ENCODE data around the gene SSBP4. TPM values are rescaled to one million over a fixed set of nuclear protein-coding genes. Genes with fewer than 3 reads are reported as not detected.
"Not testable (repeated sequence)": the region's sequence is repeated elsewhere in the genome, so short reads cannot be mapped to it uniquely, and the experiment has no call there.

The SSBP4 gene
- total RNA-seq, 1 experiment from 2014 or later = 272 TPM

DNA sequence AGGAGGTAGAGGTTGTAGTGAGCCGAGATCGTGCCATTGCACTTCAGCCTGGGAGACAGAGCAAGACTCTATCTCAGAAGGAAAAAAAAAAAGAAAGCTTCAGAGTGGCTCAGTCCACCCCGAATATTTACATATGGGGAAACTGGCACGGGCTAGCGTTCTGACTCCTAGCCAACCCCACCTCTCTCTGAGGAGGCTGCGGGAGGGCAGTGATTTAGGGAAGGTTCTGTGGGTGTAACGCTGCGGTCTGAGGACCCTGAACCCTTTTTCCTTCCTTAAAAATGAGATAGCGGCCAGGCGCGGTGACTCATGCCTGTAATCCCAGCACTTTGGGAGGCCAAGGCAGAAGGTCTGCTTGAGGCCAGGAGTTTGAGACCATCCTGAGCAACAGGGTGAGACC is 26.8 kb upstream of the SSBP4 start:
- no peak for DNase-seq (ENCODE audit: low spot score)
- in situ Hi-C loops (cut with HindIII; ENCODE audit: low sequenced_read_pairs) = no loop called here

- in situ Hi-C loops (cut with HindIII; ENCODE audit: low sequenced_read_pairs) = no loop called here
- no peak for DNase-seq (ENCODE audit: low spot score)
Measured at GRCh38 chr19:18392926-18393325, 26.3 kb upstream of the SSBP4 start.

DNA sequence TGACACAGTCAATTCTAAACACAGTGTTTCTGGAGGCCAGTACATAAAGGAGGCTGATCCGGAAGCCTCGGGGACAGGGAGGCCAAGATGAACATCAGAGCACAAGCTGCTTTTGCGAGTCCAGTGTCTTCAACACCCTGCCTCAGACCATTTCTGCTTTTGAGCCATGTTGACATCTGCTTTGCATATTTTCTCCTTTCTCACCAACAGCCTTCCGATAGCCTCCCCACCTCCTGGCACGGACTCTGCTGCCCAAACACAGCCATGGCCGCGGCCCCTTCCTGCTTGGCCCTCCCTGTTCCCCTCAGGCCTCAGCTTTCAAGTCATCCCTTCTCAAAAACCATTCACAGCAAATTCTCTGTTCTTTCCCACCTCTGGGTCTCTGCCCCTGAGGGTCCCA is 25.4 kb upstream of the SSBP4 start:
- in situ Hi-C loops (cut with HindIII; ENCODE audit: low sequenced_read_pairs) = no loop called here
- DNase-seq (ENCODE audit: low spot score) = no peak

GRCh38 chr19:18396471-18397241 is 22.5 kb upstream of the SSBP4 start:
- in situ Hi-C loops (cut with HindIII; ENCODE audit: low sequenced_read_pairs) = no loop called here
- DNase-seq (ENCODE audit: low spot score) = no peak

DNA sequence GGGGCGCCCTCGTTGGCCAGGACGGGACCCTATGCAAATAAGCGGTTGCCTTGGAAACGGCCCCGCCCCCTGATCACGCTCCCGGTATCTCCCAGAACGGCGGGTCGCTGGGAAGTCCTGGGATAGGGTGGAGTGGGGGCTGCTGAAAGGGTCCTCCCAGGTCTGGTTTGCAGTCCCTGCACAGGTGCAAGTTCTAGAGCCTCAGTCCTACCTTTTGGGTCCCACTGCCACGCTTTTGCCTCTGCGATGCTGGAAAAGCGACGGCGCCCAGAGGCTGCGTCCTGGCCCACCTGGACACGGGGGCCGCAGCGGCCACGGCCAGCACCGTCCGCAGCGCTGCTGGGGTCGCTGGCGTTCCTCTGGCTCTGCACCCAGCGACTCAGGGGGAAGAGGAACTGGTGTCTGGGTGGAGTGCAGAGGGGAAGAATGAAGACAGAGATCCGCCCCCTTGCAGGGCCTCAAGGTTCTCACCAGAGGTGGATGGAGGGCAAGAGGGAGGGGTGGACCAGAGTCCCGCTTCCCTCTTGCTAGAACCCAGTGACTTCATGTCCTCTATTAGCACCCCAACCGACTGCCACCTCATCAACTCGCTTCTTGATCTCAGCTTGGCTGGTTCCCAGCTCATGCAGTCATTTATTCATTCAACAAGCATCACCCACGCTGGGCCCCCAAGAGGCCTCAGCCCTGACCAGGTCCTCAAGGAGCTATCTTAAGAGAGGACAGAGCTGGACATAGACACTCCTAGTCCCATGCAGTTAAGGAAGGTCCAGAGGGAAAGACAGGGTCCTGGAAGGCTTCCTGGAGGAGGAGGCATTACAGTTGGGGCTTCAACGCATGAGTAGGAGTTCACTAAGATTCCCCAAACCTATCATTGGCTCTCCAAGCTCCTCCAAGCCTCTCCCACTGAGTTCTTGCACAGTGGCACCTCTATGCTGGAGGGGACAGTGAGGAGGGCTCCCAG is 21.7 kb upstream of the SSBP4 start, which contains the start of gene LRRC25:
Gene LRRC25 (minus strand): TSS at position 381 of the 961 bp plus-strand sequence. CDS start 659 bp downstream, outside the sequence.
- no peak for DNase-seq (ENCODE audit: low spot score)
- in situ Hi-C loops (cut with HindIII; ENCODE audit: low sequenced_read_pairs) = no loop called here

DNA sequence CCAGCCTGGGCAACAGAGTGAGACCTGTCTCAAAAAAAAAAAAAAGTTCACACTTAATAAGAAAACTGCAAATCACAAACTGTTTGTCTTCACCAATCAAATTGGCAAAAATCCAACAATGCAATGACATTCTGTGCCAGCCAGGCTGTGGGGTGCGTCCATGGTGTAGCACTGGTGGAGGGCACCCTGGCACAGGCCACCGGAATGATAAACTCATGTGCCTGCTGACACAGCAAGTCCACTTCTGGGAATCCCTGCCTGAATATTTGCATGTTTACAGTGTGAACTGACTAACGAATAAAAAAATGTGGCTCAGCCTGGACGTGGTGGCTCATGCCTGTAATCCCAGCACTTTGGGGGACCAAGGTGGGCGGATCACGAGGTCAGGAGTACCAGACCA is 20.2 kb upstream of the SSBP4 start:
- in situ Hi-C loops (cut with HindIII; ENCODE audit: low sequenced_read_pairs) = no loop called here
- no peak for DNase-seq (ENCODE audit: low spot score)

DNA sequence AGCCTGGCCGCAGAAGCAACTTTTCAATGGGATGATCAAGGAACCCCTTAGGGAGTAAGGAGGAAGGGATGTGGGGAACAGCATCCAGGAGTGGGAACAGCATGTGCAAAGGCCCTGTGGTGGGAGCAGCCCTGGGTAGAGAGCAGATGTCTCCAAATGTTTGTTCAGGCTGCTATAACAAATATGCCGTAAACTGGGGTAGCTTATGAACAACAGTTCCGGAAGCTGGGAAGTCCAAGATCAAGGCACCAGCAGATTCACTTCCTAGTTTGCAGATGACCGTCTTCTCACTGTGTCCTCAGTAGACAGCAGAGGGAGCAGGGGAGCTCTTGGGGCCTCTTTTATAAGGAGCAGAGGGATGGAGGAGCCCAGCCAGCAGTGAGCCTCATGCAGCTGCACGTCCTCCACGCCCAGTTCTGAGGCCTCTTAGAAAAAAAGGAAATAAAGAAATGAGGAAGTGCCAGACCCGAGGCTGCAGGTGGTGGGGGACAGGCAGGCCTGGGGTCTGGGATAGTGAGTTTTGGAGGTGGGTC is 17.6 kb upstream of the SSBP4 start:
- in situ Hi-C loops (cut with HindIII; ENCODE audit: low sequenced_read_pairs) = no loop called here
- DNase-seq (ENCODE audit: low spot score) = no peak

DNA sequence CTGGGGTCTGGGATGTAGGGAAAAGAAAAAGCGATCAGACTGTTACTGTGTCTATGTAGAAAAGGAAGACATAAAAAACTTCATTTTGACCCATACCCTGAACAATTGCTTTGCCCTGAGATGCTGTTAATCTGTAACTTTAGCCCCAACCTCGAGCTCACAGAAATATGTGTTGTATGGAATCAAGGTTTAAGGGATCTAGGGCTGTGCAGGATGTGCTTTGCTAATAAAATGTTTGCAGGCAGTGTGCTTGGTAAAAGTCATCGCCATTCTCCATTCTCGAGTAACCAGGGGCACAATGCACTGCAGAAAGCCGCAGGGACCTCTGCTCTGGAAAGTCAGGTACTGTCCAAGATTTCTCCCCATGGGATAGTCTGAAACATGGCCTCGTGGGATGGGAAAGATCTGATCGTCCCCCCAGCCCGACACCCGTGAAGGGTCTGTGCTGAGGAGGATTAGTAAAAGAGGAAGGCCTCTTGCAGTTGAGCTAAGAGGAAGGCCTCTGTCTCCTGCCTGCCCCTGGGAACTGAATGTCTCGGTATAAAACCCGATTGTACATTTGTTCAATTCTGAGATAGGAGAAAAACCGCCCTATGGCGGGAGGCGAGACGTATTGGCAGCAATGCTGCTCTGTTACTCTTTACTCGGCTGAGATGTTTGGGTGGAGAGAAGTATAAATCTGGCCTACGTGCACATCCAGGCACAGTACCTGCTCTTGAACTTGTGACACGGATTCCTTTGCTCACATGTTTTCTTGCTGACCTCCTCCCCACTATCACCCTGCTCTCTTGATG is 16.5 kb upstream of the SSBP4 start:
- in situ Hi-C loops (cut with HindIII; ENCODE audit: low sequenced_read_pairs); DNase-seq (ENCODE audit: low spot score): not testable (repeated sequence)

DNA sequence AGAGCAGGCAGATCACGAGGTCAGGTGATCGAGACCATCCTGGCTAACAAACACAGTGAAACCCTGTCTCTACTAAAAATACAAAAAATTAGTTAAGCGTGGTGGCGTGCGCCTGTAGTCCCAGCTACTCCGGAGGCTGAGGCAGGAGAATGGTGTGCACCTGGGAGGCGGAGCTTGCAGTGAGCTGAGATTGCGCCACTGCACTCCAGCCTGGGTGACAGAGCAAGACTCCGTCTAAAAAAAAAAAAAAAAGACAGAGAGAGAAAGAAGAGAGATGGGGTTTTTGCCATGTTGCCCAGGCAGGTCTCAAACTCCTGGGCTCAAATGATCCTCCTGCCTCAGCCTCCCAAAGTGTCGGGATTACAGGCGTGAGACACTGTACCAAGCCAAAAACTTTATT is 13.4 kb upstream of the SSBP4 start:
- DNase-seq (ENCODE audit: low spot score); in situ Hi-C loops (cut with HindIII; ENCODE audit: low sequenced_read_pairs): not testable (repeated sequence)

DNA sequence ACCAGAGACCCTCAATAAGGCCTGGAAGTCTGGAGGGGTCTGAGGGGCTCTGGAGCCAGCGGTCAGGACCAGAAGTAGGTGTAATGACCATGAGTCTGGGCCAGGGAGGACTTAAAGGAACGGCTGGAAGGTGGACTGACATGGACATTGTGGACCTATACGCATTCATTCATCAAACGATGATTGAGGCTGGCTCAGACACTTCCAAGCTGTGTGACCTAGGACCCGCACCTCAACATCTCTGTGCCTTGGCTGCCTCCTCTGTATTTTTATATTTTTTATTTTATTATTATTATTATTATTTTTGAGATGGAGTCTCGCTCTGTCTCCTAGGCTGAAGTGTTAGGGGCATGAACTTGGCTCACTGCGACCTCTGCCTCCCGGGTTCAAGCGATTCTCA is 12.4 kb upstream of the SSBP4 start:
- in situ Hi-C loops (cut with HindIII; ENCODE audit: low sequenced_read_pairs) = no loop called here
- no peak for DNase-seq (ENCODE audit: low spot score)

DNA sequence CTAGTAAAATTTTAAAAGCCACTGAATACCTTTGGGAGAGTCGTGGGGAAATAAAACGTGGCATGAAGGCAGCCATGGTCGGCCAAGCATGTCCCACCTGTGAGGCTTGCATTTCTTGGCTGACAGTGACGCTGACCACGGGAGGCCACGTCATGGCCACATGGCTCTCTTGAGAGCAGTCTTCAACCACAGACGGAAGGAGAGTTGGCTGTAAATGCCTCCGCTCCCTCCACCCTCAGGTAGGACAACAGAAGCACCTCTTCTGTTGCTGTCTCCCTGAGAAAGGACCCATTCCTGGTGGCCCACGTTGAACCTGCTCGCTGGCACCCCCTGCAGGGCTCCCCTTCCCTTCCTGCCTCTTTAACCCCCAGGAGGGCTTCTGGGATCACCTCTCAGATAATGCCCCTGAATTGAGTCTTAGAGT is 11.1 kb upstream of the SSBP4 start:
- DNase-seq (ENCODE audit: low spot score) = no peak
- in situ Hi-C loops (cut with HindIII; ENCODE audit: low sequenced_read_pairs) = no loop called here

GRCh38 chr19:18412610-18413239 is 6.5 kb upstream of the SSBP4 start:
- no peak for DNase-seq (ENCODE audit: low spot score)
- in situ Hi-C loops (cut with HindIII; ENCODE audit: low sequenced_read_pairs) = no loop called here

GRCh38 chr19:18414504-18415177 is 4.6 kb upstream of the SSBP4 start:
- DNase-seq (ENCODE audit: low spot score) = no peak
- in situ Hi-C loops (cut with HindIII; ENCODE audit: low sequenced_read_pairs) = no loop called here

- DNase-seq (ENCODE audit: low spot score) = no peak
- in situ Hi-C loops (cut with HindIII; ENCODE audit: low sequenced_read_pairs) = no loop called here
Measured at GRCh38 chr19:18415178-18415867, 3.9 kb upstream of the SSBP4 start.

GRCh38 chr19:18416778-18417249 is 2.4 kb upstream of the SSBP4 start:
- DNase-seq (ENCODE audit: low spot score) = peak; percentile 82
- in situ Hi-C loops (cut with HindIII; ENCODE audit: low sequenced_read_pairs) = no loop called here

DNA sequence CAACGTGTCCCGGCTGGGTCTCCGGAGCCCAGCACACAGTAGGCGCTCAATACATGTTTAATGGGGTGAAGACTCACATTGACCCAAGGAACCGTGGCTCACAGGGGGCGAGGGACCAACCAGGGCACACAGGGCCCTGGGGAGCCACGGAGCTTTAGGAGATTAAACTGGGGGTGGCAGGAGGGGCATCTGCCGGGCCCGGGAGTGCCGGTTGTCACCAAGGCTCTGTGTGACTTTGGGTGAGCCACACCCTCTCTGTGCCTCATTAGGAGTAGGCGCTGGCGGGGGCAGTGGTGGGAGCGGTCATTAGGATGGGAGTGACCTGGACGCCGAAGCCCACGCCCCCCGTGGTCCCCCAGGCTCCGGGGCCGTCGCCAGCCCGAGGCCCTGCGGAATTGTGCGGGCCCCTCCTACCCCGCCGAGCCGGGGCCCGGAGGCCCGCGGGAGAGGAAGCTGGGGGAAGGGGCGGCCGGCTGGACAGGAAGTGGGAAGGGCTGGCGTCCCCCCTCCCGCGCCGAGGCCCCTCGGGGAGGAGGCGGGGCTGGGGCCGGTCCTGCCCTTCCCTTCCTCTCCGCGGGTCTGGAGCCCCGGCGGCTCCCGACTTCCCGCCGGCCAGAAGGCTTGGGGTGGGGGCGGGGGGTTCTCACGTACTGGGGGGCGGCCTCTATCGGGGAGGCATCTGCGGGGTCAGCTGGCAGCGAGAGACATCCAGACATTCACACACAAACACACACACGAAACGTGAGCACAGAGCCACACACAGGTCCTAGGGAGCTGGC is 1.8 kb upstream of the SSBP4 start:
- DNase-seq (ENCODE audit: low spot score) = peak; percentile 50
- in situ Hi-C loops (cut with HindIII; ENCODE audit: low sequenced_read_pairs) = no loop called here

GRCh38 chr19:18418029-18418482 is 1.1 kb upstream of the SSBP4 start:
- in situ Hi-C loops (cut with HindIII; ENCODE audit: low sequenced_read_pairs) = no loop called here
- no peak for DNase-seq (ENCODE audit: low spot score)
